ENCODE results near the gene EVC2. TPM values are rescaled to one million over a fixed set of nuclear protein-coding genes. Genes with fewer than 3 reads are reported as not detected.

Gene EVC2
- total RNA-seq, 2 donors from 2014 or later = 21.4 to 24.2 TPM

GRCh38 chr4:5755679-5756078 lies 47.3 kb upstream of the EVC2 start:
- H3K9me3 ChIP-seq = no peaks in the 10 kb centered on the region
- H3K36me3 ChIP-seq = peaks cover 58% of the 10 kb centered on the region
- no peaks in the 10 kb centered on the region for H3K4me1 ChIP-seq (ENCODE audit: control insufficient read depth in 1 of 2, low read depth in 2 of 2)
- H3K4me3 ChIP-seq = no peak overlapping the region
- H3K27ac ChIP-seq = no peak overlapping the region
- no peaks in the 10 kb centered on the region for H3K27me3 ChIP-seq (replicated peaks; ENCODE audit: insufficient read depth)
- no peak for ATAC-seq (ENCODE audit: insufficient number of reproducible peaks, low FRiP score, low read depth)
- no peak for TF ChIP-seq CTCF (IDR thresholded peaks at IDR 0.05)
- DNase-seq (ENCODE audit: low spot score) = no peak

- Histone ChIP-seq H3K27ac (no peak overlapping the region), H3K4me1 (ENCODE audit: control insufficient read depth in 1 of 2, low read depth in 2 of 2) (no peaks in the 10 kb centered on the region), H3K36me3 (peaks cover 58% of the 10 kb centered on the region), H3K4me3 (no peak overlapping the region), H3K27me3 (replicated peaks; ENCODE audit: insufficient read depth) (no peaks in the 10 kb centered on the region), H3K9me3 (no peaks in the 10 kb centered on the region)
- ATAC-seq (ENCODE audit: insufficient number of reproducible peaks, low FRiP score, low read depth) = no peak
- no peak for DNase-seq (ENCODE audit: low spot score)
- TF ChIP-seq CTCF (IDR thresholded peaks at IDR 0.05) = no peak
Measured at GRCh38 chr4:5755161-5755560, 46.8 kb upstream of the EVC2 start.

GRCh38 chr4:5754529-5754881 lies 46.1 kb upstream of the EVC2 start:
- H3K4me3 ChIP-seq = no peak overlapping the region
- H3K36me3 ChIP-seq = peaks cover 62% of the 10 kb centered on the region
- TF ChIP-seq CTCF (IDR thresholded peaks at IDR 0.05) = no peak
- no peak for DNase-seq (ENCODE audit: low spot score)
- no peaks in the 10 kb centered on the region for H3K27me3 ChIP-seq (replicated peaks; ENCODE audit: insufficient read depth)
- no peak overlapping the region for H3K27ac ChIP-seq
- no peaks in the 10 kb centered on the region for H3K9me3 ChIP-seq
- no peak for ATAC-seq (ENCODE audit: insufficient number of reproducible peaks, low FRiP score, low read depth)
- no peaks in the 10 kb centered on the region for H3K4me1 ChIP-seq (ENCODE audit: control insufficient read depth in 1 of 2, low read depth in 2 of 2)

- H3K27ac ChIP-seq = no peak overlapping the region
Measured at GRCh38 chr4:5753766-5754528, 45.6 kb upstream of the EVC2 start.

GRCh38 chr4:5753366-5753765 lies 45.0 kb upstream of the EVC2 start:
- Histone ChIP-seq H3K27ac (no peak overlapping the region), H3K9me3 (no peaks in the 10 kb centered on the region), H3K4me1 (ENCODE audit: control insufficient read depth in 1 of 2, low read depth in 2 of 2) (peaks cover 0 to under 1% of the 10 kb centered on the region in 2 donors), H3K27me3 (replicated peaks; ENCODE audit: insufficient read depth) (no peaks in the 10 kb centered on the region), H3K4me3 (no peak overlapping the region), H3K36me3 (peaks cover 62% of the 10 kb centered on the region)
- no peak for TF ChIP-seq CTCF (IDR thresholded peaks at IDR 0.05)
- DNase-seq (ENCODE audit: low spot score) (no peak), ATAC-seq (ENCODE audit: insufficient number of reproducible peaks, low FRiP score, low read depth) (no peak)

More at GRCh38 chr4:5753766-5754528, 45.6 kb upstream of the EVC2 start:
- ATAC-seq (ENCODE audit: insufficient number of reproducible peaks, low FRiP score, low read depth) (no peak), DNase-seq (ENCODE audit: low spot score) (no peak)
- Histone ChIP-seq H3K4me1 (ENCODE audit: control insufficient read depth in 1 of 2, low read depth in 2 of 2) (no peaks in the 10 kb centered on the region), H3K27me3 (replicated peaks; ENCODE audit: insufficient read depth) (no peaks in the 10 kb centered on the region), H3K9me3 (no peaks in the 10 kb centered on the region), H3K36me3 (peaks cover 62% of the 10 kb centered on the region), H3K4me3 (no peak overlapping the region)
- TF ChIP-seq CTCF (IDR thresholded peaks at IDR 0.05) = no peak
